Measurements from ENCODE around the gene CDRT15L2. TPM values are rescaled to one million over a fixed set of nuclear protein-coding genes. Genes with fewer than 3 reads are reported as not detected.
"Not testable (repeated sequence)": the region's sequence is repeated elsewhere in the genome, so short reads cannot be mapped to it uniquely, and the experiment has no call there.

Gene CDRT15L2
- total RNA-seq, 1 donor from 2014 or later, result not detected

DNA sequence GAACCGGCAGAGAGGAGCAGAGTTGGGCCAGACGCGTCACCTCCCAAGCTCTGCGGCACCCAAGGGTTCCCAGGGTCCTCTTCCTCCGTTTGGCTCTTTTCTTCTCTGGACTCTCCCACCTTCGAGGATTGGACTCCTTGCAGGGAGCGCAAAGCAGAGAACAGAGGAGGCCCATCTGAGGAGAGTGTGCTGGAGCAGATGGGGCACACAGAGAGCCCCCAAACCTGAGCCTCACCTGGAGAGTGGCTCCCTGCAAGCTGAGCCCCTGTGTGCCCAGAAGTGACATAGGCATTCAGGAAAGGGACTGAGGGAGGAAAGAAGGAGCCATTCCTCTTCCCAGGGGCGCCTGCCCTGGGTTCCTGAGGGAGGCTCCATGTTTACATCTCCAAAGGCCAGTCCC lies 6.3 kb upstream of the CDRT15L2 start:
- DNase-seq (ENCODE audit: low spot score), result peak; percentile 25

DNA sequence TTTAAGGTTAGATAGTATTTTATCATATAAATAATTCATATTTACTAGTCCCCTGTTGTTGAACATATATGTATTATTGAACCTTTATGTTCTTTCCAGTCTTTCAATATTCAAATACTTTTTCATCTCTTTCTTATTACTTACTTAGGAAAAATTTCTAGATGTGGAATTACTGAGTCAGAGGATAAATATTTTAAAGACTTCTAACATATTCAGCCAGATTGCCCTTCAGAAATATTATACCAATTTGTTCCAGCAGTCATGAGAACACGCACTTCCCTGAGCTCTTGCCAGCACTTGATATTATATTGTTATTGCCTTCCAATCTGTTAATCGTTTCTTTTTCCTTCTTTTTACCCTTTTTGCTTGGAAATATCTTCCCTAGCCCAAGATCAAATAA lies 4.5 kb upstream of the CDRT15L2 start:
- DNase-seq (ENCODE audit: low spot score), result not testable (repeated sequence)

DNA sequence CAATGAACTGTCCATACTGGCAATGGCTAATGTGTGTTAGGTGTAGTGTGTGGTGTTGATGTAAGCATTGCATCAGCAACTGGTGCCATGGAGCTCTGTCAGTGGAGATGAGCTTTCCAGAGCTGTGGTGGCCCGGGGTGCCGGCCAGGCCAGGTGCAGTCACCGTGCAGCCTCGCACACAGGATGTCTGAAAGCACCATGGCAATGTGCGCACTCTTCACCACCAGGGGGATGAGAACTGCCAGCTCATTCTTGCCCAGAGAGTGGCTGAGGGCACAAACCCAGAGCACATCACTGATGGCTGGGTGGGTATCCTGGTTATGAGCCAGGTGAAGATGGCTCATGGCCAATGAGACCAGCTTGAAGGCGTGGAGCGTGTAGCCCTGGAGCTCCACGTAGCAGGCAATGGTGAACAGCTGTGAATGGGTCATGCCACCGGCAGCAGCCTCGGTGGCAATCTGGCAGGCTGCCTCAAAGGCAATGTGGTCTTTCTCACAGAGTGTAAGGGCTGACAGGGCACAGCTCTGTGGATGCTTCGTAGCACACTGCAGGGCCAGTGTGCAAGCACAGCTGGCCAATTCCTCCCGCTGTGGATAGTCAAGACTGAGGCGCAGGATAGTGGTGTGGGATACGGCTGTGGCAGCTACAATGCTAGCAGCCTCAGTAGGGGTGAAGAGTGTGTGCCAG lies 4.5 kb downstream of the CDRT15L2 start:
- not testable (repeated sequence) for DNase-seq (ENCODE audit: low spot score)

DNA sequence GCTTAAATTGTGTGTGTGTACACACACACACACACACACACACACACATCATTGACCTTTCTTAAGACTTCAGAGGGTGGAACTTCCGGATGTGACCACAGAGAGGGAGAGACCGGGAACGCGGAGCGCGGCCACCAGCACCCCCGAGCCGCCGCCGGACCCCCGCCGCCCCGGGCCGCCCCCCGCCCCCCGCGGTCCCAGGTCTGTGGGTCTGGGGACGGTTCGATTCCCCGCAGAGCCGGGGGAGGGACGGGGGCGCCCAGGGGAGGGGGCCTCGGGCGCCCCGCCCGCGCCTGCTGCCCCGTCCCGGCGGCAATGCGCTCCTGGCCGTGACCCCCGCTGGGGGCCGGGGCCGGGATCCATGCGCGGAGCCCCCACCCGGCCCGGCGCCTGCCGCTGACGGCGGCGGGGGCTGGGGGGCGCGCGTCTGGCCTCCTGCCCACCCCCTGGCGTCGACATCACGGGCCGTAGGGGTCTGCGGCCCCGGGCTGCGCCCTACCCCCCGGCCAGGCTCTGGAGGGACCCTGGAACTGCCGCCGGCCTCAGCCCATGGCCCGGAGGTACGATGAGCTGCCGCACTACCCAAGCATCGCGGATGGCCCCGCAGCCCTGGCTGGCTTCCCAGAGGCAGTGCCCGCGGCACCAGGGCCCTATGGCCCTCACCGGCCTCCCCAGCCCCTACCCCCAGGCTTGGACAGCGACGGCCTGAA lies 9.4 kb downstream of the CDRT15L2 start:
- DNase-seq (ENCODE audit: low spot score), result not testable (repeated sequence)

DNA sequence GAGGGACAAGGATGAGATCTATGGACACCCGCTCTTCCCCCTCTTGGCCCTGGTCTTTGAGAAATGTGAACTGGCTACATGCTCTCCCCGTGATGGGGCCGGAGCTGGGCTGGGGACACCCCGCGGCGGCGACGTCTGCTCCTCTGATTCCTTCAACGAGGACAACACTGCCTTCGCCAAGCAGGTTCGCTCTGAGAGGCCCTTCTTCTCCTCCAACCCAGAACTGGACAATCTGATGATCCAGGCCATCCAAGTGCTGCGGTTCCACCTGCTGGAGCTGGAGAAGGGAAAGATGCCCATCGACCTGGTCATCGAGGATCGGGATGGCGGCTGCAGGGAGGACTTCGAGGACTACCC lies 9.9 kb downstream of the CDRT15L2 start:
- DNase-seq (ENCODE audit: low spot score), result not testable (repeated sequence)

DNA sequence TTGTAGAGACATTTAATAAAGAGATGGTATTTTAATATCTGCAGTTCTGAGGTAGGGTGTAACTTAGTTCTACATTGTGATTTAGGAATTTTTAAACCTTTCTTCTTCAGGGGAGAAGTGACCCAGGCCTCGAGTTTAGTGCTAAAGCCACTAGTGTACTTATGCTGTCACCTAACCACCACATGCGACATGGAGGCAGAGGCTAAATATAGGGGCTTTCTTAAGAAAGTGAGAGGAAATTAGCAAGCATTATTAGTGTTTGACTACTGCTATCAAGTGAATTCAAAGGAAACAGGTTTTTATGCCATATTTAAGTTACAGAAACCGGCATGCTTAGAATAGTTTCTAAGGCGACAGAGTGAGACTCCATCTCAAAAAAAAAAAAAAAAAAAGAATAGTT lies 11.5 kb downstream of the CDRT15L2 start:
- DNase-seq (ENCODE audit: low spot score), result not testable (repeated sequence)

DNA sequence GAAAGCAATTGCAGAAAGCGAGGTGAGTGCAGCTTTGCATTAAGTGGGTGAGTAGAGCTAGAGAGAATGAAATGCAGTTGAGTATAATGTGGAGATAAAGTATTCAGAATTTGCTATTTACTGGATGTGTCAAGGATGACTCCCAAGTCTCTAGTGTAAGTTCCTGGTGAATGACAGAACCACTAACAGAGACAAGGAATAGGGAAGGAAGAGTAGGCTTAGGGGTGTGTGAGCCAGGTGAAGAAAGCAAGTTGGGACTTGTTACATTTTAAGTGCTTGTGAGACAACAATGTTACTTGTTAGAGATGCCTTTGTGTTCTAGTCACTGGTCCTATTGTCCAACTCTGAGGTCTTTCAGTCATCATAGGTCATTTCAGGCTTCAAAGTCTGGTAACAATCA lies 26.0 kb downstream of the CDRT15L2 start:
- DNase-seq (ENCODE audit: low spot score), result not testable (repeated sequence)

DNA sequence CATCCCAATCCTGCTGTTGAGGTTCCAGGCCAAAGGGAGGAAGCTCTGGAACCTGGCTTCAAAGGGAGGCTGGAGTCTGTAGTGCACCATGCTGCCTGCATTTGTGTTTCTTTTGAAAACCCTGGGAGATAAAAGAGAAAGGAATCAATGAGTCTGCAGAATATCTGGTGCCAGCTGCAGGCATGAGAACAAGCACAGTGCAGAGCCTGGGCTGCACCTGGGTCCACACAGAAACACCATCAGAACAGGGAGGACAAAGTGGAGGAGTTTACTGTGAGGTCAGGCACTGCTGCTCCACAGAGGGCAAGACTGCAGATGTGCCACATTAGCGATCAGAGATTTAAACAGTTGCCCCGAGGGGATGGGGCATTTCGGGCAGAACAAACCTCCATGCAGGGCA lies 30.0 kb downstream of the CDRT15L2 start:
- not testable (repeated sequence) for DNase-seq (ENCODE audit: low spot score)

DNA sequence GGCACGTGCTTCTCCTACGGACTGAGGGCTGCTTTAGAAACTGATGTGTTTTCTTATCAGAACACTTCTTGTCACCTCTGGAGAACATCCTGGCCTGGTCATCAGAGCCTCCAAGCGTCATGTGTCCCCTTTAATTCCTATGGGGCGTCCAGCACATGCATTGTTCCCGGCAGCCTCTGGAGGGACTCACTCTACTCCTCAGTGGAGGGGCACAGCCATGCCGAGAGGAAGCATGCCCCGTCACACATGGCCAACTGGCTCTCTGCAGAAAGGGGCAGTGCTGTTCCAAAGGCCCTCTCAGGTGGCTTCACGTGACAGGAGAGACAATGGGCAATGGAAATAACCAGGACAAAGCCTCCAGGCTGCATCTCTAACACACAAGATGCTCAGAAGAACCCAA lies 31.8 kb downstream of the CDRT15L2 start:
- DNase-seq (ENCODE audit: low spot score), result no peak

DNA sequence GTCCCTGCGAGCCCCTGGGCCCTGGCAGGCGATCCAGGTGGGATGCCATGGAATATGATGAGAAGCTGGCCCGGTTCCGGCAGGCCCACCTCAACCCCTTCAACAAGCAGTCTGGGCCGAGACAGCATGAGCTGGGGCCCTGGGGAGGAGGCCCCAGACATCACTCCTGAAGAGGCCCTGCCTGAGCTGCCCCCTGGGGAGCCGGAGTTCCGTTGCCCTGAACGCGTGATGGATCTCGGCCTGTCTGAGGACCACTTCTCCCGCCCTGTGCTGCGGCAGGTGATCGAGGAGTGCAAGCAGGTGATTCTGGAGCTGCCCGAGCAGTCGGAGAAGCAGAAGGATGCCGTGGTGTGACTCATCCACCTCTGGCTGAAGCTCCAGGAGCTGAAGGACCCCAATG lies 33.1 kb downstream of the CDRT15L2 start:
- DNase-seq (ENCODE audit: low spot score), result no peak

DNA sequence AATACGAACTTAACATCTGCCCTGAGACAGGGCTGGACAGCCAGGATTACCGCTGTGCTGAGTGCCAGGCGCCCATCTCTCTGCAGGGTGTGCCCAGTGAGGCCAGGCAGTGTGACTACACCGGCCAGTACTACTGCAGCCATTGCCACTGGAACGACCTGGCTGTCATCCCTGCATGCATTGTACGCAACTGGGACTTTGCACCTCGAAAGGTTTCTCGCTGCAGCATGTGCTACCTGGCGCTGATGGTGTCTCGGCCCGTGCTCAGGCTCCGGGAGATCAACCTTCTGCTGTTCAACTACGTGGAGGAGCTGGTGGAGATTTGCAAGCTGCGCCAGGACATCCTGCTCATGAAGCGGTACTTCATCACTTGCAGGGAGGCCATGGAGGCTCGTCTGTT lies 33.7 kb downstream of the CDRT15L2 start:
- no peak for DNase-seq (ENCODE audit: low spot score)

DNA sequence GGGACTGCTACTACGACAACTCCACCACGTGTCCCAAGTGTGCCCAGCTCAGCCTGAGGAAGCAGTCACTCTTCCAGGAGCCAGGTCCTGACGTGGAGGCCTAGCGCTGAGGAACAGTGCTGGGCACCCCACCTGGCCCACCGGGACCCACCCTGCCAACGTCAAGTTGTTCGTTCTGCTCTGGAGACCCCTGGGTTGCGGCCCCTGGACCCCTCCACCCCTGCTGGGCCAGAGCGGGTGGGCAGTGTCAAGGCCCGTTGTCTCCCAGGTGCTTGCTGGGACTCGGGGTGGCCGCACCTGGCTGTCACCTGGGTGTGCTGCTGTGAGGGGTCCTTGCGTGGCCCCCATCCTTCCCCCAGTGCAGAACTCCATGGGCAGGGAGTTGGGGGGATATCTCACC lies 34.4 kb downstream of the CDRT15L2 start:
- no peak for DNase-seq (ENCODE audit: low spot score)

DNA sequence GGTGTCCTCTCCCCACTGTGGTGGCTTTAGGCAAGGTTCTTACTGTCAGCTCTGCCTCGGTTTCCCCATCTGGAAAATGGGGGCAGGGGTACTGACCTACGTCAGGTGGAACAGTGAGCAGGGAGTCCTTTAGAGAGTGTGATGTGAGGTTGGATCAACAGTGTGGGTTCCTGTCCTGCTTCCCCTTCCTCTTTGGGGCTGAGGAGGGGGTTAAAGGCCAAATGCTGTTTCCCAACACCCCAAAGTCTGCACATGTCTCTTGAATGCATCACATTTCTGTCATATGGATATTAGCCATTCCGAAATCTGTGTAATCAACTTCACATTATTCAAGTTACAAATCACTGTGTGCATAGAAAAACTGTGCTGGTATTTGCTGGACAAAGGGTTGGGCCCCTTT lies 35.9 kb downstream of the CDRT15L2 start:
- not testable (repeated sequence) for DNase-seq (ENCODE audit: low spot score)

Other genes with a start within 250 kb of the CDRT15L2 start
- not detected for gene LGALS9B, start 112.2 kb upstream of the CDRT15L2 start, total RNA-seq